ENCODE data around the gene DEPP1. TPM values are rescaled to one million over a fixed set of nuclear protein-coding genes. Genes with fewer than 3 reads are reported as not detected.

The DEPP1 gene
- total and polyA plus RNA-seq, 3 donors from 2014 or later, result 29.1 to 84.9 (median 33.1) TPM

GRCh38 chr10:44944354-44944753 lies 34.3 kb downstream of the DEPP1 start:
- Histone ChIP-seq H3K4me1 (no peaks in the 10 kb centered on the region), H3K9me3 (no peaks in the 10 kb centered on the region), H3K36me3 (ENCODE audit: low read depth, missing control alignments) (no peaks in the 10 kb centered on the region), H3K27ac (no peak overlapping the region), H3K4me3 (no peak overlapping the region), H3K27me3 (no peaks in the 10 kb centered on the region)
- intact Hi-C loops (cut with DNase I; ENCODE audit: low total_unique reads), result no loop called here
- DNase-seq, result no peak
- WGBS, 2 donors, result 0 to 40% methylated on average over 1 of the region's 1 CpG
- no peak for TF ChIP-seq POLR2A (IDR thresholded peaks at IDR 0.05)
- TF ChIP-seq, protein P1, sequence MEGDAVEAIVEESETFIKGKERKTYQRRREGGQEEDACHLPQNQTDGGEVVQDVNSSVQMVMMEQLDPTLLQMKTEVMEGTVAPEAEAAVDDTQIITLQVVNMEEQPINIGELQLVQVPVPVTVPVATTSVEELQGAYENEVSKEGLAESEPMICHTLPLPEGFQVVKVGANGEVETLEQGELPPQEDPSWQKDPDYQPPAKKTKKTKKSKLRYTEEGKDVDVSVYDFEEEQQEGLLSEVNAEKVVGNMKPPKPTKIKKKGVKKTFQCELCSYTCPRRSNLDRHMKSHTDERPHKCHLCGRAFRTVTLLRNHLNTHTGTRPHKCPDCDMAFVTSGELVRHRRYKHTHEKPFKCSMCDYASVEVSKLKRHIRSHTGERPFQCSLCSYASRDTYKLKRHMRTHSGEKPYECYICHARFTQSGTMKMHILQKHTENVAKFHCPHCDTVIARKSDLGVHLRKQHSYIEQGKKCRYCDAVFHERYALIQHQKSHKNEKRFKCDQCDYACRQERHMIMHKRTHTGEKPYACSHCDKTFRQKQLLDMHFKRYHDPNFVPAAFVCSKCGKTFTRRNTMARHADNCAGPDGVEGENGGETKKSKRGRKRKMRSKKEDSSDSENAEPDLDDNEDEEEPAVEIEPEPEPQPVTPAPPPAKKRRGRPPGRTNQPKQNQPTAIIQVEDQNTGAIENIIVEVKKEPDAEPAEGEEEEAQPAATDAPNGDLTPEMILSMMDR (IDR thresholded peaks at IDR 0.05), result no peak

- no peak overlapping the region for H3K27ac ChIP-seq
These were observed 38.8 kb downstream of the DEPP1 start for GRCh38 chr10:44939691-44940401.

GRCh38 chr10:44938956-44939355 lies 39.7 kb downstream of the DEPP1 start:
- H3K9me3 ChIP-seq, result no peaks in the 10 kb centered on the region
- no peaks in the 10 kb centered on the region for H3K27me3 ChIP-seq
- no peak overlapping the region for H3K4me3 ChIP-seq
- 96% methylated on average over 7 of the region's 7 CpGs for WGBS, 2 donors
- H3K36me3 ChIP-seq (ENCODE audit: low read depth, missing control alignments), result no peaks in the 10 kb centered on the region
- no peak overlapping the region for H3K27ac ChIP-seq
- DNase-seq, result no peak
- intact Hi-C loops (cut with DNase I; ENCODE audit: low total_unique reads), result no loop called here
- peaks cover 10% of the 10 kb centered on the region for H3K4me1 ChIP-seq
- TF ChIP-seq, protein P1 (IDR thresholded peaks at IDR 0.05), result no peak
- TF ChIP-seq POLR2A (IDR thresholded peaks at IDR 0.05), result no peak

More at GRCh38 chr10:44939691-44940401, 38.8 kb downstream of the DEPP1 start:
- no peaks in the 10 kb centered on the region for H3K9me3 ChIP-seq
- WGBS, 2 donors, result 92 to 95% methylated on average over 7 of the region's 7 CpGs
- H3K4me1 ChIP-seq, result peaks cover 10% of the 10 kb centered on the region
- no peak overlapping the region for H3K4me3 ChIP-seq
- TF ChIP-seq, protein P1 (IDR thresholded peaks at IDR 0.05), result no peak
- no peak for TF ChIP-seq POLR2A (IDR thresholded peaks at IDR 0.05)
- no peaks in the 10 kb centered on the region for H3K36me3 ChIP-seq (ENCODE audit: low read depth, missing control alignments)
- H3K27me3 ChIP-seq, result no peaks in the 10 kb centered on the region
- DNase-seq, result no peak
- intact Hi-C loops (cut with DNase I; ENCODE audit: low total_unique reads), result no loop called here

DNA sequence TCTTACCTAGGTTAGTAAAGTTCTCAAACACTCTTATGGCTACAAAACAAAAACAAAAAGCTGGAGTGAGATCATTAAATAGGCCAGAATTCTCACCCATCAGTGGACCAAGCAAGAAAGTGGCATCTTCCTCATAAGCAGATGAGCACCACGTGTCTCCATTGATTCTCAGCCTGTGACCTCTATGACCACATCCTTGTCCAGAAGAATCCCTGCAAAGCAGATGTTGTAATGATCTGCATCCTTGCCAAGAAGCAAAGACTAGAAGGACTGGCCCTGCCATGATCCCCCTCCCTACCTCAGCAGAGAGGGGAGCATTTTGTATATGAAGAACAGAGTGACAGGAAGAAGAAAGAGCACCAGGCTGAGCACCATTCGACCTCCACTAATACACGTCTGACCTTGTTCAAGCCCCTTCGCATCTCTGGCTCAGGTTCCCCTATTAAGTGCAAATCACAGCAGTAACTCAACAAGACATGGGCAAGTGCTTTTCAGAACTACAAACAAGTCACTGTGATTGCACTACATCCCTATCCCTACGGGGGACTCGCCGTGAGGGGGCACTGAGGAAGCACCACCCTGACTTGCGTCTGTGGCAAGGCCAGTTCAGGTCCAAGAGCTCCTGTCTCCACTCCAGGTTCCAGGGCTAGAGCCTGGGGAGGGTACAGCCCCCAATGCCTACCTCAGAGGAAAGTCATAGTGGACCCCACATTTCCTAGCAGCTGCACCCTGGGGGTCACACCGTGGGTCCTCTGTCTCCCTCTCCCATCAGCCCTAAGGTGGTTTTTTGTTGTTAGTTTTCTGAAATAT lies 41.2 kb downstream of the DEPP1 start:
- Histone ChIP-seq H3K36me3 (ENCODE audit: low read depth, missing control alignments) (no peaks in the 10 kb centered on the region), H3K27ac (no peak overlapping the region), H3K9me3 (no peaks in the 10 kb centered on the region), H3K27me3 (no peaks in the 10 kb centered on the region), H3K4me3 (no peak overlapping the region), H3K4me1 (peaks cover 10% of the 10 kb centered on the region)
- 86 to 88% methylated on average over 9 of the region's 9 CpGs for WGBS, 2 donors
- intact Hi-C loops (cut with DNase I; ENCODE audit: low total_unique reads), result no loop called here
- DNase-seq, result no peak
- TF ChIP-seq POLR2A (IDR thresholded peaks at IDR 0.05), result no peak
- TF ChIP-seq, protein P1 (IDR thresholded peaks at IDR 0.05), result no peak
